DMS114 treated with DMSO at 0.1 percent for 48 hours (cell line): Measurements from ENCODE around the gene EPAS1.
A peak's percentile ranks its signal among the peaks of the same experiment; 100 is the strongest.

ENCODE experiments used
- DNase-seq: peaks from one replicate; lab custom pipeline; 2025; ENCODE audit not compliant: unreplicated experiment; lab: John Stamatoyannopoulos, UW

EPAS1 gene

DNA sequence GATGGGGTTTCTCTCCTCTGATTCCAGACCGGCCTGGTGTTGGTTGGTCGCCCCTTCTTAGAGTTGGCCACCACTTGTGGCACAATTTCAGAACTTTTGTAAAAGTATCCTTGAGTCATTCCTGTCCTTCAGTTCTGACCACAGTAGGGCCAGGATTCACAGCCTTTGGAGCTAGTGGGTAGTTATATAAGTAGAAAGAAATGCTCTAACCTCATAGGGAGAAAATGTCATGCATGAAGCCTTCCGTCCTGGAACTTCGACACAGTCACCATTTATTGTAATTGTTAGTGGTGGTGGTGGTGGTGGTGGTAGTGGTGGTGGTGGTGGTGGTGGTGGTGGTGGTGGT, 65.4 kb downstream of the EPAS1 start:
- no peak for DNase-seq

DNA sequence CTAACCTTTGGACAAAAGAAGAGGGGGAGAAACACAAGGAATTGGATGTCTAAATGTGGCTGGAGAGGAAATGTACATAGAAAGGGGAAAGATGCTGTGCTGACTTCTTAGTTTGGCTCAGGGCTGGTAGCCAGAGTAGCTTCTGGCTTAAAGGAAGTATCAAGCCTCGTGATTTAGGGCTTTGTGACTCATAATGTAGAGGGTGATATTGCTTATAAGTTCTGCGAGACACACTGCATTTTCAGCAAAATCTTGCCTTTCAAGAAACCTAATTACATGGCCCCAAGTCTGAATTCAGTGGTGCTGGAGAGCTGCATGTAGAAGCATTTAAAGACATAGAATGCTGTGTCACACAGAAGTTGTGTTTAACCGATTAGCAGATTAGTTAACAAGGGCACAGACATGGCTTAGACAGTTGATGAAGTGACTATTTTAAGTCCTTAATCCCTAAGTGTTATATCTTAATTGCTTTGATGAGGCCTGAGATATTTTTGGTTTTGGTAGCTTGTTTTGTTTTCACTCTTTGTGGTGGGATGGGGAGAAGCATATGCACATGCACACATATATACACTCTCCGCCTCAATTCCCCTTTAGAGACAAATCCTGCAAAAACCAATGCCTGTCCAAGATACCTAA, 66.4 kb downstream of the EPAS1 start:
- no peak for DNase-seq

DNA sequence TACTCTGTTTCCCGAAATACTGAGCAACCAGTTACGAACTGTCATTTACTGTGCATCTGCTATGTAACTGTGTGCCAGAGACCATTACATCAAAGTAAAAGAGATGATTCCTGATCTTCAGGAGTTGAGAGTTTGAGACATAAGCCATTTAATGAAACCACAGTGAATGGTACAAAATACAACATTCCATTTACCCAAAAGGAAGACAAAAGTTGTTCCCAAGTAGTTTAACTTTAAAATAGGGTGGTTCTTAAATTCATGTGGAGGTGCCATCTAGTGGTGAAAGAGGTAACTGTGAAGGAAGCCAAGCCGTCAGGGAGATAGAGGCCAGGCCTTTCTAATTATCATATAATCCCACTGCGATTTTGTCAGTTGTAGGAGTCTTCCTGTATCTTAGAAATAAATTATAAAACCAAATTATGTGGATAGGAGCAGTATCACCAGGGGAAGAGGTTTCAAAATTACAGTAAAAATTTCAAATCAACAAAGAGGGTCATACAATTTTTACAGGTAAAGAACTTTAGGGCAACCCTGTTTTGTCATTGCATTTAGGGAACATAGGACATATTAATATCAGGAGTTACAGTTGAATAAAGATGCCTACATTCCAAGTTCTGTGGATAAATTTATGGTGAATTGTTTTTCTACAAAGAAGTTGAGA, 67.7 kb downstream of the EPAS1 start:
- peak; percentile 61 for DNase-seq

DNA sequence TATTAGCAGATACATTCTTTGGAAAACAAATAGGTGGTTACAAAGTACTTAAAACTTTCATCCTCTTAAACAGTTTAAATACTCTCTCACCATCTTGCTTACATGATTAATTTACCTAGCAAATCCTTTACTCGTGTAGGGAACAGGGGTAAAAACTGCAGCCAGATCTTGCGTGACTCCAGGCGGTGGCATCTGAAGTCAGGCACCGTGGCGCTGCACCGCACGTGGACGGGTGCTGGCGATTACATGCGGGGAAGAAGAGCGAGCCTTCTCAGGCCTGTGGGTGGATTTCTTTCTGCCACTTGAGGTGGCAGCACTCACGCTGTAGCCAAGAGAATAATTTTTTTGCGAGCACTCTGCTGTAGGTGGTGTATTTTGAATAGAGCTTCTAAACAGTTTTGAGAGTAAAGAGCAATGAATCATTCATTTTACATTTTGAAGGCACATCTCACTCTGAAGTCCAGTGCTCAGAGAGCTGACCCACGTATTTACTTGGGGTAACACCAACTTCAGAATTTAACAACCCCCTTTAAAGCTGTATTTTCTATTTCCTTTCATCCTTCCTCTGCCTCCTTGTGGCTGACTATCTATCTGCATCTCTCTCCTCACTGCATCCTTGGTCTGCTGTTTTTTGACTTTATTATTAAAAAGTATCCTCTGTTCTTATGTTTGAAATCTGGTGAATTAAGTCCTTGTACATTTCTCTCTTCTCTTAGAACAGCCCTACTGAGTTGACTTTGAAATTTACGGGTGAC, 68.9 kb downstream of the EPAS1 start:
- peak; percentile 30 for DNase-seq

DNA sequence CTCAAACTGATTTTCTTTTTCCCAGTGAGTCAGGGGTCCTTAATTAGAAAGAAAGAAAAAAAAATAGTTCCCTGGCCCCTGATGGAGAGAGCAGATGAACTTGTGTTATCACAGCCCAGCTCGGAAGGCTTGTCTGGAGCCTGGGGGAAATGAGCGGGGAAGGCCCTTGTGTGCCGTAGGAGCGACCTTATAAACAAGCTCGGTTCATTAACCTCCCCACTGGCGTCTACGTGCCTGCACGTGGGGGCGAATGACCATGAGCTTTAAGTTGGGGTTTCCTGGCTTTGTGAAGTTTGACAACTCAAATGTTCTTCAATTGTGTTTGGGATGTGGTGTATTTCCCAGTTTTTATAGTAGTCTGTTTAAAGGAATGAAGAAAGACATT, 69.5 kb downstream of the EPAS1 start:
- DNase-seq = no peak

DNA sequence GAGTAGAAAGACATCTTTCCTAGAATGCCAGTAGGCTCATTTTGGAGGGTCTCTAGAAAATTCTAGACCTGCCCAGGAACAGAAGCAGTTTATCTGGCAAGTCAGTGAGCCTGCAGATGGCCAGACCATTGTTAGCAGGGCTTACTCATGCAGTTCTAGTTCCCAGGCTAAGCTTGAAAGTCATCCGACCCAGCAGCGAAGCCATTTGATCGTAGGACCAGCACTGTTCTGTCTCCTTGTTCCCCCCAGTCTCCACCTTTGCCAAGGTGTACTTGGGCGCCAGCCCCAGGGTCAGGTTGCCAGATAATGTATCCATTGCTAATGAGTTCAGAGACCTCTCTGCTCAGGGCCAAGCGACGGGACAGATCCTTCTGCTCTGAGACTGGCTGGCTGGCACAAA, 70.1 kb downstream of the EPAS1 start:
- no peak for DNase-seq

DNA sequence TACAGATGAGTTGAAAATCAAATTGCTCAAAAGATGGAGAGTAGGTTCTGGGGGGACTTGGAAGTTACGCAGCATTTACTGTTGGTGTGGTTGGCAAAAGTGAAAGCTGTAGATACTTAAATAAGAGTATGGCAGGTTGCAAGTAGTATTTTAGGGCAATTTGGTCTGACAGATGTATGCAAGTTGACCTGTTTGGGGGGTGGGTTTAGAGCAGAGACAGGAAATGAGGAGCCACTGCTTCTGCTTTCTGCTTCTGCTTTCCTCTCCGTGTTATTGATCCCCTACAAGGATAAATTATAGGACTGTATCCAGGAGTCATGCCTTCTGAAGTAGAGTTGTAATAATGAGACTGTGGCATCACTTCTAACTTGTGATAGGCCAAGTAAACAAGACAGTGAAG, 71.2 kb downstream of the EPAS1 start:
- no peak for DNase-seq

DNA sequence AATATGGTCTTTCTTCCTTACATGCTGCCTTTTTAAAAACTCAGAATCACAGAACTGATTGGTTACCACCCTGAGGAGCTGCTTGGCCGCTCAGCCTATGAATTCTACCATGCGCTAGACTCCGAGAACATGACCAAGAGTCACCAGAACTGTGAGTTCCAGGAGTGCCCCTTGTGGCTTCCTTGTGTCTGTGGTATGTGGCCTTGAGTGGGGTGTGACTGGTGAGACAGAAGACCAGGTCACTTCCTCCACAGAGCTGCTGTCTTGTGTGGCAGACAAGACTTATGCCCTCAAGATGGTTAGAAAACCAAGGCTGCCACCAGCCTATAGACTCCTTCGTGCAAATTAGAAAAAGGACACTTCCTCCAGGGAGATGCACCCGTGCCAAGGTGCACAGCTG, 72.6 kb downstream of the EPAS1 start:
- no peak for DNase-seq

DNA sequence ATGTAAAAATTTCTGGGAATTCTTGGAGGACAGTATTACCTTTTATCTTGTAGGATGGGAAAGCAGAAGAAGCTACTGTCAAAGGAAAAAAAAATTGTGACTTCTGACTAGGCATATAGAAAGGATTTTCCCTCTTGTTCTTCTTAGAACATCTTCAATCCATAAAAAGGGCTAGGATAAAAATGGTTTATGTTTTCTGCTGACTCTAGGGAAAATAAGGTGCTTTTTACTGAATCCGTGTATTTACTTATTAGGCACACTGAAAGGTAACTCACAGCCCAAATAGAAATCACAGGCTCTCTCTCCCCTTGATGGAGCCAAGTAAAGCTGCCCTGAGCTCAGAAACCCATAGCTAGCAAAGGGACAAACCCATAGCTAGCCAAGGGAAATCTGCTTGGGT, 74.6 kb downstream of the EPAS1 start:
- DNase-seq = no peak

DNA sequence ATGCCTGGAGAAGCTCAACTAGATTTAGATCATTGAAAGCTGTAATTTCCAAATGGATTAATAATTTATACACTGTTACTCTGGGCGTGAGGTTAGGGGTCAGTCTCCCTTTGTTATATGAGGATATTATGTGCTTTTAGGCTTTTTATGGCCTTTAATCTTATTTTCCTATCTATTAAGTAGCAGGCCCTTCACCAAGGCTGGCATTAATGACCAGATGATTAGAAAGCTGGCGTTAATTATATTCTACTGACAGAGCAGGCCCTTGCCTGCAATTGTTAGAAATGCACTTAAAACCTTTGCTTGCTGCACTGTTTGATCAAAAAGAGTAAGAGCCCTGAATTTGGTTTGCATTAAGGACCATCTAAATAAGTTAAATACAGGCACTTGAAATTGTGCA, 75.3 kb downstream of the EPAS1 start:
- no peak for DNase-seq

DNA sequence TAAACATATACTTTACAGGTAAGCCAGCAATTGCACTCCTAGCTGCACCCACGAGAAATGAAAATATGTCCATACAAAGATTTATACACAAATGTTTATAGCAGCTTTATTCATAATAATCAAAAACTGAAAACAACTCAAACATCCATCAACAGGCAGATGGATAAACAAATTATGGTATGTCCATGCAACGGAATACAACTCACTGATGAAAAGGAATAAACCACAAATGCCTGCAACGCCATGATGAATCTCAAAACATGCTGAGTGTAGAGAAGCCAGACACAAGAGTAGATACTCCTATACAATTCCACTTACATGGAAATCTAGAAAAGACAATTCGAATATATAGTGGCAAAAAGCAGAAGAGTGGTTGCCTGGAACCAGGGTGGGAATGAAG, 76.0 kb downstream of the EPAS1 start:
- no peak for DNase-seq

DNA sequence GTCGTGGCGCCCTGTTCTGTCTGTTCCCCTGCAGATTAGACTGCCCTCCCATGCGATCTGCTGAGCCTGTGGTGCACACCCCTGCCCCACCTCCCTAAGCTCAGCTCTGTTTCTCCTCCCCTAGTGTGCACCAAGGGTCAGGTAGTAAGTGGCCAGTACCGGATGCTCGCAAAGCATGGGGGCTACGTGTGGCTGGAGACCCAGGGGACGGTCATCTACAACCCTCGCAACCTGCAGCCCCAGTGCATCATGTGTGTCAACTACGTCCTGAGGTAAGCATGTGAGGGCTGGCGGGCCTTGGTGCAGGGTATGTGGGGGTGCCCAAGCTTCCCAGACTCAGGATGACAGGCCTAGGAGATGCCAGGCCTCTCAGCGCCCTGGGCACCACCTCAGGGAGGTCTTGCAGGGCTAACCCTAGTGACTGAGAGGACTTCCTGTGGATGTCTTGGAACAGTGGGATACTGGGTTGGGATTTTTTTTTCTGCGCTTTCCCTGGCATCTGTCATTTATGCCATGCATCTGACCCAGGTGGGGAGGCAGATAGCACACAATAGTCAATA, 78.4 kb downstream of the EPAS1 start:
- no peak for DNase-seq

DNA sequence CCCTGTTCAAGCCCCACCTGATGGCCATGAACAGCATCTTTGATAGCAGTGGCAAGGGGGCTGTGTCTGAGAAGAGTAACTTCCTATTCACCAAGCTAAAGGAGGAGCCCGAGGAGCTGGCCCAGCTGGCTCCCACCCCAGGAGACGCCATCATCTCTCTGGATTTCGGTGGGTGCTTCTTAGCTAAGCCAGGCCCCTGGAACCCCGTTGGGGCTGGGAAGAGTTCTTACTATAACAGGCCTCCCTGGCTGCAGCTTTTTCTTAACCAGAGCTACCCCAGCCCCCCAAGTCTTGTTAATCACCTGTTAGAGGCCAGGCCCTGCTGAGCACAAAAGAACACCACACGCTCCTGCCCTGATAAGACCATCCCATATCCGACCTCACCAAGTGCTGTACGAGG, 79.4 kb downstream of the EPAS1 start:
- DNase-seq = no peak

DNA sequence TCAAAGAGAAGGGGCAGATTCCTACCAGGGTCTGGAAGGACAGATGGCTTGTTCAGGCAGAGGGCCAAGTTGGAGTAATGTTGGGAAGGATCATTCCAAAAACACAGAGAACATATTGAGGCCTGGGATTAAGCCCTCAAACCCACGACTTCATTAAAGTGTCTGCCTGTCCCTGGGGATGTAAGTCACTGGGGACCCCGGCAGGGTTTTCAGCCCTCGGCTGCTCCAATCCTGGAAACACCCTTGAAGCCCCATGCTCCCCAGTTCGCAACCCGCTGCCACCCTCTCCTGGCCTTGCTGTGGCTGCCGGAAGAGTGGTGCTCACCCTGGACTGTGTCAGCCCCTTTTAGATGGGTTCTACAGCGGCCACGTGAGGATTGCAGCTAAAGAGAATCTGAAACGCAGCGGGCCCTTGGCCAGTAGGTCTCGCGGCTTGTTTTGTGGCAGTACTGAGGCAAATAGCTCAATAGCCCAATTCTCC, 79.9 kb downstream of the EPAS1 start:
- DNase-seq = no peak

DNA sequence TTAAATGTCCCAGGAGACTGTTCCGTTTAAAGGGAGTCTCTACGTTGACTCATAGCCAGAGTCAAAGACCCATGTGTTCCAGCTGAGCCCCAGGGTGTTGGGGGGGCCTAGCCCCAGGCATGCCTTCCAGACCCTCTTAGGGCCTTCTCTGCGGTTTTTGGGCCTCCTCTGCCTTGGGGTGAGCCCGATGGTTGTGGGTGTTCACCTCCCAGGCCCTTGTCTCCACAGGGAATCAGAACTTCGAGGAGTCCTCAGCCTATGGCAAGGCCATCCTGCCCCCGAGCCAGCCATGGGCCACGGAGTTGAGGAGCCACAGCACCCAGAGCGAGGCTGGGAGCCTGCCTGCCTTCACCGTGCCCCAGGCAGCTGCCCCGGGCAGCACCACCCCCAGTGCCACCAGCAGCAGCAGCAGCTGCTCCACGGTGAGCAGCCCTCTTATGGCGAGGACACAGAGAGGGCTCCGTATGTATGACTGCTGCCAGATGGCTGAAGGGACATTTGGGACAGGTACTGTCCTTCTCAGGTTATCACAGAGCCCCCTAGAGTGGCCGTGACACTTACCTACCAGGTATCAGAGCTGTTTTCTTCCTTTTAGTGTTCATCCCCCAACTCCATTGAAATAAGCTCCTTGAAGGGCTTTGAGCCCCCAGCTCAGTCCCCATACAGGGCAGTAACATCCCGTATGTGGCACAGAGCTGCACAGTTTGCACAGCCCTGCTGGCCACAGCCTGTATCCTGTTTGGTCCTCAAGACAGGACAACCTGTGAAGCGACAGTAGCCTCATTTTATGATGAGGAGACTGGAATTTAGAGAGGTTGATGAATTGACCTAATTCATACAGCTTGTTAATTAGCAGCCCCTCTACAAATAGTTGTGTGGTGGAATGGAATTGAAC, 80.7 kb downstream of the EPAS1 start:
- no peak for DNase-seq

DNA sequence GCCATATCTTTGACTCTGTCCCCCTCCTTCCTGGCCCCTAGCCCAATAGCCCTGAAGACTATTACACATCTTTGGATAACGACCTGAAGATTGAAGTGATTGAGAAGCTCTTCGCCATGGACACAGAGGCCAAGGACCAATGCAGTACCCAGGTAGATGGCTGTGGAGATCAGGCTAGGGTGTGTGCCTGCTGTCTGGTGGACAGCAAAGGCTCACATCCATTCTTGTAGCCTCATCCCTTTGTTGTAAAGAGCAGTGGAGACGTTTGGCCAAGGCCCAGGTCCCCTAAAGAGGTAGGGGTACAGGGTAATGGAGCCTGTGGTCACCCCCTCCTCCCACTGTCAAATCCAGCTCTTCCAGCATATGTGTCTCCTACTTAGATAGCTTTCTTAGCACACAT, 81.4 kb downstream of the EPAS1 start:
- no peak for DNase-seq

DNA sequence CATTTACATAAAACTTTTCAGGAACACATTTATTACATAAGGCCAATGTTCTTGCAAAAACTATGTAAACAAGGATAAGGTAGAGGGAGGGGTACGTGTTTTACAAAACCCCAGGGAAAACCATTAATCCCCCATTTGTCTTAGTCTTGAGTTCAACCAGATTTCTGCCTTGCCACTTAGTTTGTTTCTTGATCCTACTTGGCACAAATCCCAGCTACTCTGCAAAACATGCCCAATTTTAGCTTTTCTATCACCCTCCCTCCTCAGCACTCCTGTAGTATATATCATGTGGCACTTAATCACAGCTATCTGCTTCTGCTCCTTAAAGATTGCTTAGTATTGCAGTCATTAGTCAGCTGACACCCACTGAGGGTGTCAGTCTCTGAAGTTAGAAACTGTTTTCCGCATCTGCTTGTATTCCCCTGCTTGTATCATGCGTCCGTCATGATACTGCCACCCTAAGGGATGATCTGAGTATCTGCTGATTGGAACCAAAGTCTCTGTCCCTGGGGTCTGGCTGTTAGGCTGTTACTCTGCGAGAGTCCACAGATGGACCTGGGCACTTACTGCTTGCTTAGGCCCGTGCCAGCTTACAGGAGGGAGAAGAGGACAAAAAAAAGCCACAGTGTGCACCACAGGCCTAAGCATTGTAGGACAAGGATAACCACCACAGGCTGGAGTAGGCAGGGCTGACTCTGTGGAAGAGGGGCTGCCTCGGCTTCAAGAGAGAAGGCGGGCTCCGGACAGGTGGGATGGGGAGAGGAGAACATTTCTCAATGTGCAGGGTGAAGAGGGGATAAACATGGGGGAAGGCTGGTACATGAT, 82.2 kb downstream of the EPAS1 start:
- DNase-seq = no peak

DNA sequence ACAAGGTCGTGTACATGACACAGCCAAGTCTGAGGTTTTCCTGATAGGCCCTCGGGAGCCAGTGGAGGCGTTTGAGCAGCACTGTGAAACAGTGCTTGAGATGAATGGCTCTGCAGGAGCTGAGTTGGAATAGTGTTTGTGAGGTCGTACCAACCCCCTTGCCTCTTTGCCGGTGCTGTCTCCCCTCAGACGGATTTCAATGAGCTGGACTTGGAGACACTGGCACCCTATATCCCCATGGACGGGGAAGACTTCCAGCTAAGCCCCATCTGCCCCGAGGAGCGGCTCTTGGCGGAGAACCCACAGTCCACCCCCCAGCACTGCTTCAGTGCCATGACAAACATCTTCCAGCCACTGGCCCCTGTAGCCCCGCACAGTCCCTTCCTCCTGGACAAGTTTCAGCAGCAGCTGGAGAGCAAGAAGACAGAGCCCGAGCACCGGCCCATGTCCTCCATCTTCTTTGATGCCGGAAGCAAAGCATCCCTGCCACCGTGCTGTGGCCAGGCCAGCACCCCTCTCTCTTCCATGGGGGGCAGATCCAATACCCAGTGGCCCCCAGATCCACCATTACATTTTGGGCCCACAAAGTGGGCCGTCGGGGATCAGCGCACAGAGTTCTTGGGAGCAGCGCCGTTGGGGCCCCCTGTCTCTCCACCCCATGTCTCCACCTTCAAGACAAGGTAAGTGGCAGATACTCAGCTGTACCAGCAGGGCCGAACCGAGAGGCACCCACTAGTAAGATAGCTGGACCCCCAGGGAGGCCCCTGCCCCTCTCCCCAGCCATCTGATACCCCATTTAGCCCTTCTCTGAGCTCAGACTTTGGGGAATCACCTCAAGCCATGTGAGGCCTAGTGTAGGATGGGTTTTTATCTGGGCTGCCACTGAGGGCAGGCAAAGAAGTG, 83.1 kb downstream of the EPAS1 start:
- no peak for DNase-seq

DNA sequence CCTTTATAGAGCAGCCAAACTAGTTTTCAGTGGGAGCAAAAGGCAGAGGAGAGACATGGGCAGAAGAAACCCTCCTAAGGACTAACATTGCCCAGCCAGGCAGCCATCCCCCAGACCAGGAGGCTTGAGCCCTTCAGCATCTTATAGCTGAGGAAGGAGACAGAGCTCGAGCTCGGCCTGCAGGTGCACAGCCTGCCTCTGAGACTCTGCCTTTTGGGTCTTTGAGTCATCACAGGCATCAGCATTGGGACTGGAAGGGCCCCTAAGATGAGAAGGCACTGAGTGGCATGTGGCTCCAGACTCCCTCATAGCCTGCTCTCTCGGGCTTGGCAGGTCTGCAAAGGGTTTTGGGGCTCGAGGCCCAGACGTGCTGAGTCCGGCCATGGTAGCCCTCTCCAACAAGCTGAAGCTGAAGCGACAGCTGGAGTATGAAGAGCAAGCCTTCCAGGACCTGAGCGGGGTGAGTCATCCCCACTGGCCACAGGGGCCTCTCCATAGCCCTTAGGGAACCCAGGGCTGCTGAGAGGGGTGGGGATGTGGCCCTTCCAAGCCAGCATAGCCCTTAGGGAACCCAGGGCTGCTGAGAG, 84.1 kb downstream of the EPAS1 start:
- DNase-seq = no peak
